GM18519 (cell line): ENCODE measurements around the gene NSUN3.

Source experiments
- ATAC-seq: cut with Tn5 transposase; IDR thresholded peaks from one replicate; pipeline ENCODE4 v1.9.1; 2021; ENCODE audit warnings: mild to moderate bottlenecking, moderate library complexity; ENCODE audit not compliant: unreplicated experiment, low FRiP score

NSUN3 gene

GRCh38 chr3:94176988-94177745 lies 114.3 kb downstream of the NSUN3 start:
- ATAC-seq, result no peak
